MM.1S (cell line): ENCODE data around the gene CPT1B.

Source experiments
- DNase-seq: peaks from one replicate; pipeline ENCODE4 v3.0.0-alpha.2; 2015
- H2AFZ ChIP-seq: fragments of 300-600 bp; sonication (generic); 2 replicates; pipeline ENCODE4 v1.6.0; 2016; ENCODE audit warnings: antibody characterized with exemption, low read length
- H3F3A ChIP-seq: fragments of 300-600 bp; sonication (generic); 2 replicates; pipeline ENCODE4 v1.6.1; 2016; ENCODE audit warnings: mild to moderate bottlenecking, antibody characterized with exemption, low read length, moderate library complexity, mixed read lengths; ENCODE audit not compliant: insufficient read depth
- H3K27ac ChIP-seq: fragments of 300-600 bp; sonication (generic); 2 replicates; pipeline ENCODE4 v1.5.1; 2016; ENCODE audit warnings: mild to moderate bottlenecking, low read length
- H3K27me3 ChIP-seq: fragments of 300-600 bp; sonication (generic); replicated peaks from 2 replicates; pipeline ENCODE4 v1.6.0; 2016; ENCODE audit warnings: low read length; ENCODE audit not compliant: insufficient read depth
- H3K36me3 ChIP-seq: fragments of 300-600 bp; sonication (generic); replicated peaks from 2 replicates; pipeline ENCODE4 v1.6.1; 2016; ENCODE audit warnings: mild to moderate bottlenecking, low read length, mixed read lengths; ENCODE audit not compliant: insufficient read depth
- H3K4me1 ChIP-seq: fragments of 300-600 bp; sonication (generic); 2 replicates; pipeline ENCODE4 v1.6.1; 2016; ENCODE audit warnings: low read length, mixed read lengths
- H3K4me2 ChIP-seq: fragments of 300-600 bp; sonication (generic); 2 replicates; pipeline ENCODE4 v1.6.0; 2016; ENCODE audit warnings: low read depth, low read length
- H3K4me3 ChIP-seq: fragments of 300-600 bp; sonication (generic); 2 replicates; pipeline ENCODE4 v1.5.1; 2016; ENCODE audit warnings: low read length, mixed read lengths
- H3K79me2 ChIP-seq: fragments of 300-600 bp; sonication (generic); 2 replicates; pipeline ENCODE4 v1.6.1; 2016; ENCODE audit warnings: mixed run types, low read length, mixed read lengths
- H3K9ac ChIP-seq: fragments of 300-600 bp; sonication (generic); 2 replicates; pipeline ENCODE4 v1.6.1; 2016; ENCODE audit warnings: low read length, mixed read lengths
- H3K9me2 ChIP-seq: fragments of 300-600 bp; sonication (generic); replicated peaks from 2 replicates; pipeline ENCODE4 v1.6.1; 2016; ENCODE audit warnings: mild to moderate bottlenecking, low read length, mixed read lengths; ENCODE audit not compliant: insufficient read depth
- H3K9me3 ChIP-seq: fragments of 300-600 bp; sonication (generic); replicated peaks from 2 replicates; pipeline ENCODE4 v1.6.1; 2016; ENCODE audit warnings: mild to moderate bottlenecking, low read length, mixed read lengths; ENCODE audit not compliant: insufficient read depth
- H4K20me1 ChIP-seq: fragments of 300-600 bp; sonication (generic); 2 replicates; pipeline ENCODE4 v1.6.1; 2016; ENCODE audit warnings: mild to moderate bottlenecking, low read length, moderate library complexity, mixed read lengths; ENCODE audit not compliant: insufficient read depth
- CTCF ChIP-seq: fragments of 300-600 bp; sonication (generic); IDR thresholded peaks from 2 replicates; pipeline ENCODE4 v1.5.1; 2016; ENCODE audit warnings: antibody characterized with exemption, low read length, mixed read lengths
- EZH2 ChIP-seq: fragments of 300-600 bp; sonication (generic); optimal IDR thresholded peaks from 2 replicates; pipeline ENCODE3; 2017; ENCODE audit warnings: low read depth, mild to moderate bottlenecking, antibody characterized with exemption, low read length, mixed read lengths
- EZH2phosphoT487 ChIP-seq: fragments of 300-600 bp; sonication (generic); IDR thresholded peaks from 2 replicates; pipeline ENCODE4 v1.6.1; 2018; ENCODE audit warnings: antibody characterized with exemption, low read length

CPT1B gene

GRCh38 chr22:50597097-50597496, 18.9 kb upstream of the CPT1B start:
- no peak overlapping the region for H3K4me3 ChIP-seq
- no peaks in the 10 kb centered on the region for H3F3A ChIP-seq
- no peaks in the 10 kb centered on the region for H3K9me2 ChIP-seq
- no peak overlapping the region for H3K27ac ChIP-seq
- H3K27me3 ChIP-seq: peaks cover 60% of the 10 kb centered on the region
- H3K4me1 ChIP-seq: no peaks in the 10 kb centered on the region
- no peak for DNase-seq
- TF ChIP-seq EZH2phosphoT487 (no peak), CTCF (no peak), EZH2 (no peak)
- no peak overlapping the region for H3K4me2 ChIP-seq
- H3K79me2 ChIP-seq: no peaks in the 10 kb centered on the region
- H3K36me3 ChIP-seq: no peaks in the 10 kb centered on the region
- no peaks in the 10 kb centered on the region for H3K9me3 ChIP-seq
- H3K9ac ChIP-seq: no peak overlapping the region
- H4K20me1 ChIP-seq: no peaks in the 10 kb centered on the region
- H2AFZ ChIP-seq: no peak overlapping the region

- no peak overlapping the region for H3K4me3 ChIP-seq
- H3K9ac ChIP-seq: no peak overlapping the region
- no peaks in the 10 kb centered on the region for H3K9me2 ChIP-seq
- H2AFZ ChIP-seq: no peak overlapping the region
- H4K20me1 ChIP-seq: no peaks in the 10 kb centered on the region
- no peak for DNase-seq
- H3K79me2 ChIP-seq: no peaks in the 10 kb centered on the region
- no peaks in the 10 kb centered on the region for H3K9me3 ChIP-seq
- peaks cover 59% of the 10 kb centered on the region for H3K27me3 ChIP-seq
- no peak overlapping the region for H3K27ac ChIP-seq
- H3K36me3 ChIP-seq: no peaks in the 10 kb centered on the region
- no peak overlapping the region for H3K4me2 ChIP-seq
- no peaks in the 10 kb centered on the region for H3K4me1 ChIP-seq
- TF ChIP-seq CTCF: no peak
- TF ChIP-seq EZH2phosphoT487: no peak
- no peak for TF ChIP-seq EZH2
- H3F3A ChIP-seq: no peaks in the 10 kb centered on the region
These were observed 17.0 kb upstream of the CPT1B start for GRCh38 chr22:50595189-50595588.

GRCh38 chr22:50587407-50587806, 9.2 kb upstream of the CPT1B start:
- Histone ChIP-seq H3K4me3 (no peak overlapping the region), H2AFZ (no peak overlapping the region), H3K79me2 (peaks cover 8% of the 10 kb centered on the region; the same call in 1 of the 2 replicates), H3K9me2 (no peaks in the 10 kb centered on the region), H4K20me1 (no peaks in the 10 kb centered on the region), H3K27me3 (peaks cover 26% of the 10 kb centered on the region), H3K36me3 (no peaks in the 10 kb centered on the region), H3K27ac (no peak overlapping the region), H3K9ac (no peak overlapping the region), H3K9me3 (no peaks in the 10 kb centered on the region), H3F3A (no peaks in the 10 kb centered on the region), H3K4me2 (no peak overlapping the region), H3K4me1 (peaks cover 4% of the 10 kb centered on the region; the same call in 1 of the 2 replicates)
- TF ChIP-seq EZH2phosphoT487 (no peak), CTCF (no peak), EZH2 (no peak)
- no peak for DNase-seq
